Immature natural killer cell (primary cell): ENCODE data around the gene ODF2. TPM values are rescaled to one million over a fixed set of nuclear protein-coding genes. Genes with fewer than 3 reads are reported as not detected.

Source experiments
- DNase-seq, 3 donors: peaks; one replicate each; pipeline ENCODE4 v3.0.0; 2022; ENCODE audit warnings: mixed read lengths in 1 of 3
- H3K27ac Mint-ChIP-seq, 6 donors: one replicate each; pipeline ENCODE4 v1.8.0; 2020; ENCODE audit warnings: mixed read lengths in 6 of 6, mild to moderate bottlenecking in 5 of 6, inconsistent platforms in 4 of 6, moderate library complexity in 3 of 6
- H3K27me3 Mint-ChIP-seq, 3 donors: one replicate each; pipeline ENCODE4 v1.8.0; 2020 to 2021; ENCODE audit warnings: low read depth in 3 of 3, mild to moderate bottlenecking in 3 of 3, mixed read lengths in 3 of 3, moderate library complexity in 3 of 3, inconsistent platforms in 1 of 3
- H3K36me3 Mint-ChIP-seq, 3 donors: one replicate each; pipeline ENCODE4 v1.8.0; 2020; ENCODE audit warnings: mixed read lengths in 3 of 3, inconsistent platforms in 2 of 3, mild to moderate bottlenecking in 2 of 3
- H3K4me1 Mint-ChIP-seq, 2 donors: one replicate each; pipeline ENCODE4 v1.8.0; 2020; ENCODE audit warnings: inconsistent platforms in 2 of 2, mild to moderate bottlenecking in 2 of 2, mixed read lengths in 2 of 2, moderate library complexity in 1 of 2
- H3K4me3 Mint-ChIP-seq, 5 donors: one replicate each; pipeline ENCODE4 v1.8.0; 2020; ENCODE audit warnings: mild to moderate bottlenecking in 5 of 5, mixed read lengths in 5 of 5, inconsistent platforms in 3 of 5, moderate library complexity in 3 of 5
- H3K9me3 Mint-ChIP-seq, 6 donors: one replicate each; pipeline ENCODE4 v1.8.0; 2020; ENCODE audit warnings: mild to moderate bottlenecking in 6 of 6, mixed read lengths in 6 of 6, inconsistent platforms in 4 of 6, moderate library complexity in 3 of 6
- polyA plus RNA-seq, 3 donors: library from polyadenylated mRNA; unstranded; fragments of 300-500 nt; fragmentation: Illumina TruSeq; gene quantifications; one replicate each; pipeline ENCODE4 v1.2.3, GENCODE V29; 2021

ODF2 gene
- polyA plus RNA-seq, 3 donors from 2014 or later, result 5.6 to 37.2 (median 12.9) TPM

- Mint-ChIP-seq H3K27me3 (peaks cover 0 to 2% (median 2%) of the 10 kb centered on the region in 3 donors), H3K9me3 (no peaks in the 10 kb centered on the region), H3K36me3 (peaks cover 24 to 36% (median 28%) of the 10 kb centered on the region in 3 donors), H3K27ac (no peak overlapping the region), H3K4me1 (no peaks in the 10 kb centered on the region), H3K4me3 (no peak overlapping the region)
- no peak for DNase-seq
Observed at GRCh38 chr9:128475867-128476266, 20.1 kb downstream of the ODF2 start.

- Mint-ChIP-seq H3K9me3 (no peaks in the 10 kb centered on the region), H3K4me1 (no peaks in the 10 kb centered on the region), H3K36me3 (peaks cover 34 to 37% (median 35%) of the 10 kb centered on the region in 3 donors), H3K27me3 (peaks cover 0 to 2% (median 0%) of the 10 kb centered on the region in 3 donors), H3K27ac (peak overlapping the region in 1 of 6 donors; percentile 52), H3K4me3 (no peak overlapping the region)
- no peak for DNase-seq
Observed at GRCh38 chr9:128479262-128479661, 23.5 kb downstream of the ODF2 start.

- no peaks in the 10 kb centered on the region for H3K9me3 Mint-ChIP-seq
- no peak overlapping the region for H3K27ac Mint-ChIP-seq
- peaks cover 0 to 2% (median 1%) of the 10 kb centered on the region in 3 donors for H3K27me3 Mint-ChIP-seq
- H3K4me3 Mint-ChIP-seq, result no peak overlapping the region
- no peaks in the 10 kb centered on the region for H3K4me1 Mint-ChIP-seq
- DNase-seq, result no peak
- peaks cover 28 to 38% (median 36%) of the 10 kb centered on the region in 3 donors for H3K36me3 Mint-ChIP-seq
Observed at GRCh38 chr9:128481561-128481960, 25.8 kb downstream of the ODF2 start.

- Mint-ChIP-seq H3K4me3 (no peak overlapping the region), H3K36me3 (peaks cover 34 to 45% (median 36%) of the 10 kb centered on the region in 3 donors), H3K27me3 (peaks cover 0 to 2% (median 1%) of the 10 kb centered on the region in 3 donors), H3K27ac (no peak overlapping the region), H3K9me3 (no peaks in the 10 kb centered on the region), H3K4me1 (no peaks in the 10 kb centered on the region)
- no peak for DNase-seq
Observed at GRCh38 chr9:128482186-128482585, 26.4 kb downstream of the ODF2 start.

- Mint-ChIP-seq H3K4me1 (no peaks in the 10 kb centered on the region), H3K4me3 (no peak overlapping the region), H3K9me3 (no peaks in the 10 kb centered on the region), H3K27me3 (peaks cover 0 to 2% (median 1%) of the 10 kb centered on the region in 3 donors), H3K36me3 (peaks cover 30 to 50% (median 40%) of the 10 kb centered on the region in 3 donors), H3K27ac (peak overlapping the region in 1 of 6 donors; percentile 56)
- no peak for DNase-seq
Observed at GRCh38 chr9:128484686-128485413, 29.0 kb downstream of the ODF2 start.

GRCh38 chr9:128485414-128485855 is 29.6 kb downstream of the ODF2 start:
- no peak overlapping the region for H3K27ac Mint-ChIP-seq

GRCh38 chr9:128486201-128486600 is 30.4 kb downstream of the ODF2 start:
- no peaks in the 10 kb centered on the region for H3K4me1 Mint-ChIP-seq
- no peak overlapping the region for H3K4me3 Mint-ChIP-seq
- H3K27ac Mint-ChIP-seq, result peak overlapping the region in 2 of 6 donors; percentile 11 to 14
- H3K27me3 Mint-ChIP-seq, result peaks cover 0 to 2% (median 1%) of the 10 kb centered on the region in 3 donors
- no peaks in the 10 kb centered on the region for H3K9me3 Mint-ChIP-seq
- H3K36me3 Mint-ChIP-seq, result peaks cover 30 to 55% (median 37%) of the 10 kb centered on the region in 3 donors
- DNase-seq, result no peak

More at GRCh38 chr9:128485414-128485855, 29.6 kb downstream of the ODF2 start:
- Mint-ChIP-seq H3K27me3 (peaks cover 0 to 2% (median 1%) of the 10 kb centered on the region in 3 donors), H3K9me3 (no peaks in the 10 kb centered on the region), H3K4me3 (no peak overlapping the region), H3K36me3 (peaks cover 30 to 52% (median 41%) of the 10 kb centered on the region in 3 donors), H3K4me1 (no peaks in the 10 kb centered on the region)
- no peak for DNase-seq

- Mint-ChIP-seq H3K9me3 (no peaks in the 10 kb centered on the region), H3K4me3 (no peak overlapping the region), H3K27me3 (peaks cover 0 to 4% (median 2%) of the 10 kb centered on the region in 3 donors), H3K36me3 (peaks cover 11 to 44% (median 37%) of the 10 kb centered on the region in 3 donors), H3K4me1 (no peaks in the 10 kb centered on the region), H3K27ac (no peak overlapping the region)
- no peak for DNase-seq
Observed at GRCh38 chr9:128493424-128493823, 37.6 kb downstream of the ODF2 start.

- H3K4me1 Mint-ChIP-seq, result no peaks in the 10 kb centered on the region
- peaks cover 0 to 4% (median 2%) of the 10 kb centered on the region in 3 donors for H3K27me3 Mint-ChIP-seq
- no peak for DNase-seq
- no peak overlapping the region for H3K4me3 Mint-ChIP-seq
- H3K36me3 Mint-ChIP-seq, result peaks cover 10 to 48% (median 31%) of the 10 kb centered on the region in 3 donors
- no peaks in the 10 kb centered on the region for H3K9me3 Mint-ChIP-seq
- H3K27ac Mint-ChIP-seq, result no peak overlapping the region
Observed at GRCh38 chr9:128494108-128494745, 38.4 kb downstream of the ODF2 start.

- no peak overlapping the region for H3K4me3 Mint-ChIP-seq
- H3K27ac Mint-ChIP-seq, result no peak overlapping the region
- peaks cover 7 to 45% (median 26%) of the 10 kb centered on the region in 3 donors for H3K36me3 Mint-ChIP-seq
- H3K4me1 Mint-ChIP-seq, result no peaks in the 10 kb centered on the region
- peaks cover 0 to 2% (median 1%) of the 10 kb centered on the region in 3 donors for H3K27me3 Mint-ChIP-seq
- DNase-seq, result no peak
- H3K9me3 Mint-ChIP-seq, result no peaks in the 10 kb centered on the region
Observed at GRCh38 chr9:128494746-128495129, 38.9 kb downstream of the ODF2 start.

- peaks cover 0 to 2% (median 1%) of the 10 kb centered on the region in 3 donors for H3K27me3 Mint-ChIP-seq
- peaks cover 12 to 48% (median 23%) of the 10 kb centered on the region in 3 donors for H3K36me3 Mint-ChIP-seq
- H3K4me3 Mint-ChIP-seq, result no peak overlapping the region
- H3K4me1 Mint-ChIP-seq, result no peaks in the 10 kb centered on the region
- peaks cover 0 to 1% (median 0%) of the 10 kb centered on the region in 6 donors for H3K9me3 Mint-ChIP-seq
- no peak overlapping the region for H3K27ac Mint-ChIP-seq
- no peak for DNase-seq
Observed at GRCh38 chr9:128495296-128495695, 39.5 kb downstream of the ODF2 start.

- Mint-ChIP-seq H3K4me1 (no peaks in the 10 kb centered on the region), H3K4me3 (no peak overlapping the region), H3K27me3 (peaks cover 0 to 2% (median 1%) of the 10 kb centered on the region in 3 donors), H3K9me3 (peaks cover 0 to 1% (median 0%) of the 10 kb centered on the region in 6 donors), H3K36me3 (peaks cover 12 to 50% (median 23%) of the 10 kb centered on the region in 3 donors), H3K27ac (no peak overlapping the region)
- DNase-seq, result no peak
Observed at GRCh38 chr9:128495804-128496417, 40.1 kb downstream of the ODF2 start.

GRCh38 chr9:128497824-128498610 is 42.2 kb downstream of the ODF2 start:
- Mint-ChIP-seq H3K27ac (no peak overlapping the region), H3K27me3 (peaks cover 0 to 2% (median 1%) of the 10 kb centered on the region in 3 donors), H3K4me1 (no peaks in the 10 kb centered on the region), H3K36me3 (peaks cover 7 to 46% (median 14%) of the 10 kb centered on the region in 3 donors), H3K9me3 (peaks cover 0 to 1% (median 0%) of the 10 kb centered on the region in 6 donors), H3K4me3 (no peak overlapping the region)
- DNase-seq, result no peak
